GM23248 (cell line): Measurements from ENCODE around the gene SLC31A2.

Experiments
- EZH2 ChIP-seq: fragments of 200-600 bp; sonication (generic); IDR thresholded peaks from 2 replicates; pipeline ENCODE4 v1.6.1; 2018; ENCODE audit warnings: antibody characterized with exemption, mild to moderate bottlenecking; ENCODE audit not compliant: insufficient read depth, poor library complexity, severe bottlenecking
- EZH2phosphoT487 ChIP-seq: fragments of 200-600 bp; sonication (generic); IDR thresholded peaks from 2 replicates; pipeline ENCODE4 v1.6.1; 2018; ENCODE audit warnings: antibody characterized with exemption, moderate library complexity, mild to moderate bottlenecking, low read depth; ENCODE audit not compliant: insufficient read depth

DNA sequence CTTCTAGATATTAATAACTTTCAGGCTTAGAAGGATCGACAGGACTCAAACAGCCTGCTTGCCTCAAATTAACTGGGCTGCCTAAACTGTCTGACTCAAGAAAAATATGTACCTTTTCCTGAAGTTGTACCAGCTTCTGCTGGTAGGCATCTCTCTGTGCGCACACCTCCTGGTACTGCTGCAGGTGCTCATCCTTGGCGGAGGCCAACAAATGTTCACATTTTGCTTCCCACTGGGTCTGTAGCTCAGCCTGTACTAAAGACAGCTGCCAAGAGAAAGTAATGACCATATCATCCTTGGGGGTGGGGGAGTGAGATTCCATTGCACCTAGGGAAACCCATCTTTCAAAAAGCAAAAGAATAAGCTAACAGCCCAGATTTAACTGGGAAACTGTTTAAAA lies 22.5 kb downstream of the SLC31A2 start:
- no peak for TF ChIP-seq EZH2phosphoT487
- TF ChIP-seq EZH2 = no peak
